Neural cell (in vitro differentiated cells): ENCODE results near the gene TOP1. TPM values are rescaled to one million over a fixed set of nuclear protein-coding genes. Genes with fewer than 3 reads are reported as not detected.

ENCODE experiments used
- H2AFZ ChIP-seq: fragments of 200-600, 300-800 bp; sonication (generic), shearing (Covaris generic); 2 replicates; pipeline ENCODE4 v1.6.0; 2014; ENCODE audit warnings: low read depth, mild to moderate bottlenecking, antibody characterized with exemption, low read length, moderate library complexity
- H3F3A ChIP-seq: fragments of 200-600 bp; shearing (Covaris generic); 2 replicates; pipeline ENCODE4 v1.6.1; 2016; ENCODE audit warnings: mild to moderate bottlenecking, moderate library complexity, mixed read lengths, antibody characterized with exemption, low read length; ENCODE audit not compliant: insufficient read depth, poor library complexity, severe bottlenecking
- H3K27ac ChIP-seq: fragments of 200-600, 300-800 bp; sonication (generic), shearing (Covaris generic); 2 replicates; pipeline ENCODE4 v1.5.1; 2014; ENCODE audit warnings: mild to moderate bottlenecking, low read length, moderate library complexity
- H3K27me3 ChIP-seq: fragments of 300-800, 200-600 bp; sonication (generic), shearing (Covaris generic); 2 replicates; pipeline ENCODE4 v1.6.0; 2014; ENCODE audit warnings: mild to moderate bottlenecking, low read depth, low read length, moderate library complexity; ENCODE audit not compliant: insufficient read depth
- H3K36me3 ChIP-seq: fragments of 300-800, 200-600 bp; sonication (generic), shearing (Covaris generic); 2 replicates; pipeline ENCODE4 v1.5.1; 2014; ENCODE audit warnings: mild to moderate bottlenecking, antibody characterized with exemption, low read length, moderate library complexity; ENCODE audit not compliant: insufficient read depth
- H3K4me2 ChIP-seq: fragments of 300-800, 200-600 bp; sonication (generic), shearing (Covaris generic); 2 replicates; pipeline ENCODE4 v1.6.0; 2014; ENCODE audit warnings: mild to moderate bottlenecking, low read length
- H3K4me3 ChIP-seq: fragments of 300-800, 200-600 bp; sonication (generic), shearing (Covaris generic); 2 replicates; pipeline ENCODE4 v1.5.1; 2014; ENCODE audit warnings: mild to moderate bottlenecking, low read length, moderate library complexity
- H3K79me2 ChIP-seq: fragments of 200-600 bp; shearing (Covaris generic); replicated peaks from 2 replicates; pipeline ENCODE4 v1.6.0; 2014; ENCODE audit warnings: mild to moderate bottlenecking, low read length, moderate library complexity; ENCODE audit not compliant: insufficient read depth
- H3K9ac ChIP-seq: fragments of 300-800, 200-600 bp; sonication (generic), shearing (Covaris generic); 2 replicates; pipeline ENCODE4 v1.6.1; 2016; ENCODE audit warnings: mild to moderate bottlenecking, low read length, mixed read lengths
- H3K9me2 ChIP-seq: fragments of 200-600 bp; shearing (Covaris generic); 2 replicates; pipeline ENCODE4 v1.6.1; 2016; ENCODE audit warnings: mild to moderate bottlenecking, low read length, mixed read lengths; ENCODE audit not compliant: insufficient read depth
- H3K9me3 ChIP-seq: fragments of 200-600, 300-800 bp; sonication (generic), shearing (Covaris generic); 2 replicates; pipeline ENCODE4 v1.6.1; 2016; ENCODE audit warnings: mild to moderate bottlenecking, mixed run types, low read length, moderate library complexity, mixed read lengths
- H4K20me1 ChIP-seq: fragments of 200-600 bp; shearing (Covaris generic); 2 replicates; pipeline ENCODE4 v1.6.1; 2016; ENCODE audit warnings: mild to moderate bottlenecking, mixed run types; ENCODE audit not compliant: insufficient read depth
- EP300 ChIP-seq: fragments of 450-650 bp; conservative IDR thresholded peaks from 2 replicates; pipeline ENCODE4 v1.6.1; 2014; ENCODE audit warnings: antibody characterized with exemption, mild to moderate bottlenecking, moderate library complexity; ENCODE audit not compliant: poor library complexity, severe bottlenecking
- EZH2 ChIP-seq: fragments of 200-600, 300-800 bp; shearing (Covaris generic), sonication (generic); IDR thresholded peaks from 2 replicates; pipeline ENCODE4 v1.6.1; 2014; ENCODE audit warnings: antibody characterized with exemption, low read length, borderline replicate concordance, mild to moderate bottlenecking; ENCODE audit not compliant: insufficient read depth, poor library complexity, severe bottlenecking
- MXI1 ChIP-seq: fragments of 450-650 bp; conservative IDR thresholded peaks from 2 replicates; pipeline ENCODE4 v1.6.1; 2014; ENCODE audit warnings: antibody characterized with exemption, mild to moderate bottlenecking; ENCODE audit not compliant: poor library complexity, severe bottlenecking
- POLR2AphosphoS5 ChIP-seq: IDR thresholded peaks from 2 replicates; pipeline ENCODE4 v1.6.1; 2012
- RAD21 ChIP-seq: fragments of 450-650 bp; conservative IDR thresholded peaks from 2 replicates; pipeline ENCODE4 v1.6.1; 2014; ENCODE audit warnings: antibody characterized with exemption, mild to moderate bottlenecking, moderate library complexity
- SMC3 ChIP-seq: fragments of 450-650 bp; conservative IDR thresholded peaks from 2 replicates; pipeline ENCODE4 v1.6.1; 2014; ENCODE audit warnings: antibody characterized with exemption, mild to moderate bottlenecking, moderate library complexity; ENCODE audit not compliant: poor library complexity
- TAF1 ChIP-seq: IDR thresholded peaks from 2 replicates; pipeline ENCODE4 v1.6.1; 2012; ENCODE audit warnings: low read depth
- polyA plus RNA-seq: library from polyadenylated mRNA; depleted of rRNA; stranded (reverse); fragments of >200 nt; gene quantifications from 2 replicates; pipeline ENCODE4 v1.2.3, GENCODE V29; 2014
- TF ChIP-seq, protein P1 (sequence below): fragments of 450-650 bp; IDR thresholded peaks from 2 replicates; pipeline ENCODE4 v1.5.1; 2014; ENCODE audit warnings: antibody characterized with exemption, mild to moderate bottlenecking, moderate library complexity; ENCODE audit not compliant: poor library complexity, severe bottlenecking
- TF ChIP-seq, protein P2 (sequence below): IDR thresholded peaks from 2 replicates; pipeline ENCODE4 v1.6.1; 2012; ENCODE audit warnings: borderline replicate concordance

Gene TOP1
- polyA plus RNA-seq, 1 donor from 2014 or later = 33.2 TPM

DNA sequence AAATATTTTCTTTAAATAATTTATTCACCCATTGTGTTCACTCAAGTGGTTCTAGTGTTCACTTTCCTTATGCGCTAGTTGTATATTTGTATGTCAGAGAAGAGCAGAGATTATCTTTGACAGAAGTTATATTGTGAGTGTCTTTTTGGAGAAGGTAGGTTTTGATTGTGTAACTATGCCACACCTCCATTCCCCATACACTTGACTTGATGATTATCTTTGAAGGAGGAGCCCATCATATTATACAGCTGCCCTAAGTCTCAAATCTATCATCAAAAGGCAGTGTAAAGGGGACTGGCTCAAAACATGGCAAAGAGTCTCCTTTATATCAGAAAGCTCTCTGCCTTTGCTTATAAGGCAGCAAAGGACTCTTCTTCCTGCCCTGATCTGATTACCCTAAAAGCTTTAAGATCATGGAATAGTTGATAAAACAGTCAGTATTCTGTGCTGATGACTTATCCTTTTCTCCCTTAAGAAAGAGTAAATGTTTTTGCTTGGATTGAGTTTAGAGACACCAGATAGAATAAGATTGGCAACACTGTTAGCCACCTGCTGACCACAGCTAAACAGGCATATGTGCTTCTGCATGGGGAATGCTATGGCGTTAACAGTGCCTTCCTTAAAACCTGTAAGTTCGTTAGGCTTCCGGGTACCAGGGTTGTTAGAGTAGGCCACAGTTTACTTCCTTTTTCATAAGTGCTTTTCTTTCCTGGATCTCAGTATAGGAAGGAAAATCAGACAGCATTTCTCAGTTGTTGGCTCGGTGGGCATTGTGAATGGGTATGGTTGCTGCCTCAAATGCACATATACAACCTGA lies 22.6 kb downstream of the TOP1 start:
- H3K79me2 ChIP-seq = peaks cover 75% of the 10 kb centered on the region

DNA sequence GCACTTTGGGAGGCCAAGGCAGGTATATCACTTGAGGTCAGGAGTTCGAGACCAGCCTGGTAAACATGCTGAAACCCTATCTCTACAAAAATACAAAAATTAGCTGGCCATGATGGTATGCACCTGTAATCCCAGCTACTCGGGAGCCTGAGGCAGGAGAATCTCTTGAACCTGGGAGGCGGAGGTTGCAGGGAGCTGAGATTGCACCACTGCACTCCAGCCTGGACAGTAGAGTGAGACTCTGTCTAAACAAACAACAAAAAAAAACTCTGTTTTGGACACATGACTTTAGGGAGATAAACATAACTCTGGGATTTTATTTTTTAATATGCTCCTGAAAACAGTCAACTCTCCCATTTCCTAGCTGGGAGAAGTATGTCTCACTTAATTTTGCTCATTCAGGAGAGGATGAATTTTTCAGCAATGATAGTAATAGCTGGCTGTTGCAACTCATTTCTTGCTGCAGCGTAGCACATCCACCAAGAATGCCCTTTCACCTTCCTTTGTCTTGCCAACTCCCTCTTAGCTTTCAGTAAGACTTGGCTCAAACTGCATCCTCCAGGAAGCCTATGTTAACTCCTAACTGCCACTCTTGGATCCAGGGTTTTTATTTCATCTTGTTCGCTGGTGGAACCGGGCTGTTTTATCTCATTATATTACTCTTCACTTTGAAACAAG lies 24.3 kb downstream of the TOP1 start:
- no peak overlapping the region for H3K4me2 ChIP-seq
- no peak overlapping the region for H3K9ac ChIP-seq
- H3K27ac ChIP-seq = no peak overlapping the region
- H3K36me3 ChIP-seq = no peaks in the 10 kb centered on the region
- peaks cover 8% of the 10 kb centered on the region for H4K20me1 ChIP-seq
- no peaks in the 10 kb centered on the region for H3K9me3 ChIP-seq
- no peaks in the 10 kb centered on the region for H3K9me2 ChIP-seq
- no peaks in the 10 kb centered on the region for H3F3A ChIP-seq
- TF ChIP-seq EP300 (no peak), MXI1 (no peak), RAD21 (no peak)
- TF ChIP-seq, protein P1, sequence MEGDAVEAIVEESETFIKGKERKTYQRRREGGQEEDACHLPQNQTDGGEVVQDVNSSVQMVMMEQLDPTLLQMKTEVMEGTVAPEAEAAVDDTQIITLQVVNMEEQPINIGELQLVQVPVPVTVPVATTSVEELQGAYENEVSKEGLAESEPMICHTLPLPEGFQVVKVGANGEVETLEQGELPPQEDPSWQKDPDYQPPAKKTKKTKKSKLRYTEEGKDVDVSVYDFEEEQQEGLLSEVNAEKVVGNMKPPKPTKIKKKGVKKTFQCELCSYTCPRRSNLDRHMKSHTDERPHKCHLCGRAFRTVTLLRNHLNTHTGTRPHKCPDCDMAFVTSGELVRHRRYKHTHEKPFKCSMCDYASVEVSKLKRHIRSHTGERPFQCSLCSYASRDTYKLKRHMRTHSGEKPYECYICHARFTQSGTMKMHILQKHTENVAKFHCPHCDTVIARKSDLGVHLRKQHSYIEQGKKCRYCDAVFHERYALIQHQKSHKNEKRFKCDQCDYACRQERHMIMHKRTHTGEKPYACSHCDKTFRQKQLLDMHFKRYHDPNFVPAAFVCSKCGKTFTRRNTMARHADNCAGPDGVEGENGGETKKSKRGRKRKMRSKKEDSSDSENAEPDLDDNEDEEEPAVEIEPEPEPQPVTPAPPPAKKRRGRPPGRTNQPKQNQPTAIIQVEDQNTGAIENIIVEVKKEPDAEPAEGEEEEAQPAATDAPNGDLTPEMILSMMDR = no peak
- peaks cover 73% of the 10 kb centered on the region for H3K79me2 ChIP-seq
- H2AFZ ChIP-seq = no peak overlapping the region
- H3K4me3 ChIP-seq = no peak overlapping the region
- no peaks in the 10 kb centered on the region for H3K27me3 ChIP-seq

More for the DNA sequence above, 22.6 kb downstream of the TOP1 start:
- H3F3A ChIP-seq = no peaks in the 10 kb centered on the region
- no peaks in the 10 kb centered on the region for H3K9me2 ChIP-seq
- H3K27ac ChIP-seq = no peak overlapping the region
- H3K27me3 ChIP-seq = no peaks in the 10 kb centered on the region
- no peak for TF ChIP-seq MXI1
- TF ChIP-seq TAF1 = no peak
- TF ChIP-seq, protein P1 = no peak
- TF ChIP-seq, protein P2, sequence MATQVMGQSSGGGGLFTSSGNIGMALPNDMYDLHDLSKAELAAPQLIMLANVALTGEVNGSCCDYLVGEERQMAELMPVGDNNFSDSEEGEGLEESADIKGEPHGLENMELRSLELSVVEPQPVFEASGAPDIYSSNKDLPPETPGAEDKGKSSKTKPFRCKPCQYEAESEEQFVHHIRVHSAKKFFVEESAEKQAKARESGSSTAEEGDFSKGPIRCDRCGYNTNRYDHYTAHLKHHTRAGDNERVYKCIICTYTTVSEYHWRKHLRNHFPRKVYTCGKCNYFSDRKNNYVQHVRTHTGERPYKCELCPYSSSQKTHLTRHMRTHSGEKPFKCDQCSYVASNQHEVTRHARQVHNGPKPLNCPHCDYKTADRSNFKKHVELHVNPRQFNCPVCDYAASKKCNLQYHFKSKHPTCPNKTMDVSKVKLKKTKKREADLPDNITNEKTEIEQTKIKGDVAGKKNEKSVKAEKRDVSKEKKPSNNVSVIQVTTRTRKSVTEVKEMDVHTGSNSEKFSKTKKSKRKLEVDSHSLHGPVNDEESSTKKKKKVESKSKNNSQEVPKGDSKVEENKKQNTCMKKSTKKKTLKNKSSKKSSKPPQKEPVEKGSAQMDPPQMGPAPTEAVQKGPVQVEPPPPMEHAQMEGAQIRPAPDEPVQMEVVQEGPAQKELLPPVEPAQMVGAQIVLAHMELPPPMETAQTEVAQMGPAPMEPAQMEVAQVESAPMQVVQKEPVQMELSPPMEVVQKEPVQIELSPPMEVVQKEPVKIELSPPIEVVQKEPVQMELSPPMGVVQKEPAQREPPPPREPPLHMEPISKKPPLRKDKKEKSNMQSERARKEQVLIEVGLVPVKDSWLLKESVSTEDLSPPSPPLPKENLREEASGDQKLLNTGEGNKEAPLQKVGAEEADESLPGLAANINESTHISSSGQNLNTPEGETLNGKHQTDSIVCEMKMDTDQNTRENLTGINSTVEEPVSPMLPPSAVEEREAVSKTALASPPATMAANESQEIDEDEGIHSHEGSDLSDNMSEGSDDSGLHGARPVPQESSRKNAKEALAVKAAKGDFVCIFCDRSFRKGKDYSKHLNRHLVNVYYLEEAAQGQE = no peak
- no peak for TF ChIP-seq EZH2
- TF ChIP-seq POLR2AphosphoS5 = no peak
- no peak for TF ChIP-seq SMC3
- TF ChIP-seq EP300 = no peak
- TF ChIP-seq RAD21 = no peak
- no peak overlapping the region for H3K9ac ChIP-seq
- H3K36me3 ChIP-seq = no peaks in the 10 kb centered on the region
- no peak overlapping the region for H2AFZ ChIP-seq
- H4K20me1 ChIP-seq = peaks cover 10% of the 10 kb centered on the region
- no peak overlapping the region for H3K4me3 ChIP-seq
- no peak overlapping the region for H3K4me2 ChIP-seq
- no peaks in the 10 kb centered on the region for H3K9me3 ChIP-seq
